ENCODE measurements around the gene RYR2.

DNA sequence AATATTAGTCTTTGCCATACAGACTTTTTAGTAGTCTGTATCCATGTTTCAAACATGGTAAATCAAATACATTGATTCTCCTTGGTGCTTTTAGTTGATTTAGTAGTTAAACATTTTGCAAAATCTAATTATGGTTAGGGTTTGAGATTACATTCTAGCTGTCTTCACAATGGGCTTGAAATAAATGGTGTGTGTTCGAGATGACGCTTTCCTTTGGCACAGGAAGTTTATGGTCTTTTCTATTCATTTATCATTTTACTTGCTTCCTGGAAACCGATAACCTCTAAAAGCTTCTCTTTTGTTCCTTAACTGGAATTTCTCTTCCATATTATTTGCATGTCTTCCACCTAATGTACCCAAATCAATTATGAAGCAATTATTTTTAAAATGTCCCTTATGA lies 810.4 kb downstream of the RYR2 start:
- TF ChIP-seq, protein P1, sequence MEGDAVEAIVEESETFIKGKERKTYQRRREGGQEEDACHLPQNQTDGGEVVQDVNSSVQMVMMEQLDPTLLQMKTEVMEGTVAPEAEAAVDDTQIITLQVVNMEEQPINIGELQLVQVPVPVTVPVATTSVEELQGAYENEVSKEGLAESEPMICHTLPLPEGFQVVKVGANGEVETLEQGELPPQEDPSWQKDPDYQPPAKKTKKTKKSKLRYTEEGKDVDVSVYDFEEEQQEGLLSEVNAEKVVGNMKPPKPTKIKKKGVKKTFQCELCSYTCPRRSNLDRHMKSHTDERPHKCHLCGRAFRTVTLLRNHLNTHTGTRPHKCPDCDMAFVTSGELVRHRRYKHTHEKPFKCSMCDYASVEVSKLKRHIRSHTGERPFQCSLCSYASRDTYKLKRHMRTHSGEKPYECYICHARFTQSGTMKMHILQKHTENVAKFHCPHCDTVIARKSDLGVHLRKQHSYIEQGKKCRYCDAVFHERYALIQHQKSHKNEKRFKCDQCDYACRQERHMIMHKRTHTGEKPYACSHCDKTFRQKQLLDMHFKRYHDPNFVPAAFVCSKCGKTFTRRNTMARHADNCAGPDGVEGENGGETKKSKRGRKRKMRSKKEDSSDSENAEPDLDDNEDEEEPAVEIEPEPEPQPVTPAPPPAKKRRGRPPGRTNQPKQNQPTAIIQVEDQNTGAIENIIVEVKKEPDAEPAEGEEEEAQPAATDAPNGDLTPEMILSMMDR (IDR thresholded peaks at IDR 0.05; ENCODE audit: low read depth, low read length), result no peak
- TF ChIP-seq EZH2phosphoT487 (IDR thresholded peaks at IDR 0.05; ENCODE audit: low read depth), result no peak

Data from OCI-LY3 (cell line).